ENCODE measurements around the gene CBX3. TPM values are rescaled to one million over a fixed set of nuclear protein-coding genes. Genes with fewer than 3 reads are reported as not detected.

Gene CBX3
- total RNA-seq, 1 experiment from 2014 or later: 232 TPM

GRCh38 chr7:26233902-26234511 is 32.5 kb downstream of the CBX3 start:
- ATAC-seq (no peak), DNase-seq (ENCODE audit: low spot score) (no peak)
- no peak overlapping the region for H3K4me3 Mint-ChIP-seq
- TF ChIP-seq PREB (CRISPR knock-in tag; IDR thresholded peaks at IDR 0.05; ENCODE audit: borderline replicate concordance) (no peak), OVOL2 (CRISPR knock-in tag; IDR thresholded peaks at IDR 0.05; ENCODE audit: borderline replicate concordance) (no peak), ZNF671 (CRISPR knock-in tag; IDR thresholded peaks at IDR 0.05) (no peak), E2F5 (CRISPR knock-in tag; IDR thresholded peaks at IDR 0.05) (no peak), RORB (CRISPR knock-in tag; IDR thresholded peaks at IDR 0.05) (no peak), ERG (CRISPR knock-in tag; IDR thresholded peaks at IDR 0.05) (no peak), FOXK1 (CRISPR knock-in tag; IDR thresholded peaks at IDR 0.05) (no peak), ZNF281 (CRISPR knock-in tag; IDR thresholded peaks at IDR 0.05) (no peak), CBFB (CRISPR knock-in tag; IDR thresholded peaks at IDR 0.05; ENCODE audit: low read depth) (no peak), RELA (CRISPR knock-in tag; IDR thresholded peaks at IDR 0.05; ENCODE audit: borderline replicate concordance) (no peak), ATF2 (CRISPR knock-in tag; IDR thresholded peaks at IDR 0.05; ENCODE audit: borderline replicate concordance, low read depth) (no peak), USF1 (CRISPR knock-in tag; IDR thresholded peaks at IDR 0.05) (no peak), ZMAT4 (CRISPR knock-in tag; IDR thresholded peaks at IDR 0.05) (no peak), MXD4 (CRISPR knock-in tag; IDR thresholded peaks at IDR 0.05; ENCODE audit: borderline replicate concordance) (no peak), SOX15 (CRISPR knock-in tag; IDR thresholded peaks at IDR 0.05) (no peak), TEAD4 (CRISPR knock-in tag; IDR thresholded peaks at IDR 0.05) (no peak), CDX4 (CRISPR knock-in tag; IDR thresholded peaks at IDR 0.05; ENCODE audit: borderline replicate concordance) (no peak)
- no peak overlapping the region for H3K27ac Mint-ChIP-seq
- peaks cover 5% of the 10 kb centered on the region; the same call in 1 of the 2 replicates for H3K4me1 Mint-ChIP-seq
- peaks cover 7% of the 10 kb centered on the region for H3K9me3 Mint-ChIP-seq
- POLR2A ChIA-PET: no interaction called here
- CTCF ChIA-PET: interaction anchor here (1.7 kb wide), 1 partner anchor 11 kb away, joined by 6 read pairs; no protein-coding TSS in a partner anchor
- H3K27me3 Mint-ChIP-seq (ENCODE audit: low read depth): no peaks in the 10 kb centered on the region
- no peaks in the 10 kb centered on the region; the same call in 1 of the 2 replicates for H3K36me3 Mint-ChIP-seq
